Spleen (tissue), 7 donors: ENCODE results near the gene SLC11A1.

ENCODE experiments used
- POLR2A ChIP-seq, 3 donors: fragments of 450-650 bp; IDR thresholded peaks; one replicate each; pipeline ENCODE4 v1.5.1; 2017; ENCODE audit warnings: antibody characterized with exemption in 3 of 3, mild to moderate bottlenecking in 1 of 3
- TF ChIP-seq, protein P1 (sequence below), 11 experiments: fragments of 200-600 bp in 7 of 11; fragments of 450-650 bp in 4 of 11; sonication (generic) in 4 of 11; IDR thresholded peaks in 8 of 11; conservative IDR thresholded peaks in 3 of 11; 1 replicate in 7 of 11; 2 replicates in 4 of 11; pipeline versions ENCODE4 v1.4.0 to v1.8.0; 2016 to 2021; ENCODE audit warnings: antibody characterized with exemption in 11 of 11, inconsistent platforms in 4 of 11, mild to moderate bottlenecking in 1 of 11
- donor health status: DM: no; HTN: no; CAD: no; lungs with moderate emphysema.
- donor health status: DM: no; HTN: no; CAD: no.
- donor health status: DM: no; HTN: no; CAD: no.

DNA sequence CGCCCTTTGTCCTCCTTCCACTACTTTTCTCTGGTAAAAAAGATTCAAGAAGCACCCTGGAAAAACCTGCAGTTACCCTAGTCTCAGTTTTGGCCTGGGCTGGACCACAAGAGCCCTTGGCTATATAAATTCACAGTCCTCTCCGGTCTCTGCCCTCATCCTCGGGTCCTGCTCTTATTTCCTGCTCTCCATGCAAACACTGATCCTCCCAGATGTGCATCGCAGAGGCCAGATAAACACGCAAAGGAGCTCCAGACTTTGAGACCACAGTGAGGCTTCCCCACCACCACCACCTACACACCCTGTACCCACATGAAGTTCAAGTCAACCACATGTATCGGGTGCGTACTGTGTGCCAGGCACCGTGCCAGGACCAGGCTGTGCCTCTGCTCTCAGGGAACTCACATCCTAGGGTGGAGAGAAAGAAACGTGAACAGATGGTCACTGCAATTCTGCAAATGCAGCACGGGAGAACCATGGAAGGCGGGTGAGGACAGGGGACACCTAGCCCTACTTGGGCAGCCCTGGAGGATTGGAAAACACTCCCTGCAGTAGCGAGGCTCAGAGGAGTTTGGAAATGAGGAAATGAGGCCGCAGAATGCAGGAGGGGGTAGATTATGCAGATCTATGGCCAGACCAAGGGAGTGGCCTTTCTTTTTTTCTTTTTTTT lies 25.0 kb downstream of the SLC11A1 start:
- TF ChIP-seq POLR2A (IDR thresholded peaks at IDR 0.05): no peak
- TF ChIP-seq, protein P1, sequence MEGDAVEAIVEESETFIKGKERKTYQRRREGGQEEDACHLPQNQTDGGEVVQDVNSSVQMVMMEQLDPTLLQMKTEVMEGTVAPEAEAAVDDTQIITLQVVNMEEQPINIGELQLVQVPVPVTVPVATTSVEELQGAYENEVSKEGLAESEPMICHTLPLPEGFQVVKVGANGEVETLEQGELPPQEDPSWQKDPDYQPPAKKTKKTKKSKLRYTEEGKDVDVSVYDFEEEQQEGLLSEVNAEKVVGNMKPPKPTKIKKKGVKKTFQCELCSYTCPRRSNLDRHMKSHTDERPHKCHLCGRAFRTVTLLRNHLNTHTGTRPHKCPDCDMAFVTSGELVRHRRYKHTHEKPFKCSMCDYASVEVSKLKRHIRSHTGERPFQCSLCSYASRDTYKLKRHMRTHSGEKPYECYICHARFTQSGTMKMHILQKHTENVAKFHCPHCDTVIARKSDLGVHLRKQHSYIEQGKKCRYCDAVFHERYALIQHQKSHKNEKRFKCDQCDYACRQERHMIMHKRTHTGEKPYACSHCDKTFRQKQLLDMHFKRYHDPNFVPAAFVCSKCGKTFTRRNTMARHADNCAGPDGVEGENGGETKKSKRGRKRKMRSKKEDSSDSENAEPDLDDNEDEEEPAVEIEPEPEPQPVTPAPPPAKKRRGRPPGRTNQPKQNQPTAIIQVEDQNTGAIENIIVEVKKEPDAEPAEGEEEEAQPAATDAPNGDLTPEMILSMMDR (IDR thresholded peaks at IDR 0.05 in 8 of 11, conservative IDR thresholded peaks at IDR 0.05 in 3 of 11): no peak
